BLaER1 (cell line): Measurements from ENCODE around the gene LUC7L3.

ENCODE experiments used
- H3K27ac ChIP-seq: shearing (Covaris generic); formaldehyde crosslinking; 2 replicates; pipeline ENCODE4 v1.8.1; 2022
- H3K27me3 ChIP-seq: shearing (Covaris generic); formaldehyde crosslinking; 2 replicates; pipeline ENCODE4 v1.8.1; 2022
- H3K36me3 ChIP-seq: shearing (Covaris generic); formaldehyde crosslinking; 2 replicates; pipeline ENCODE4 v1.8.1; 2022
- H3K4me1 ChIP-seq: shearing (Covaris generic); formaldehyde crosslinking; 2 replicates; pipeline ENCODE4 v1.8.1; 2022
- H3K4me2 ChIP-seq: shearing (Covaris generic); formaldehyde crosslinking; 2 replicates; pipeline ENCODE4 v1.8.1; 2022
- H3K4me3 ChIP-seq: shearing (Covaris generic); formaldehyde crosslinking; 2 replicates; pipeline ENCODE4 v1.8.1; 2022
- H3K9ac ChIP-seq: shearing (Covaris generic); formaldehyde crosslinking; 2 replicates; pipeline ENCODE4 v1.8.1; 2022
- H3K9me3 ChIP-seq: shearing (Covaris generic); formaldehyde crosslinking; 2 replicates; pipeline ENCODE4 v1.8.1; 2022
- H4K20me1 ChIP-seq: shearing (Covaris generic); formaldehyde crosslinking; 2 replicates; pipeline ENCODE4 v1.8.1; 2022
- Cebpa-rat ChIP-seq: shearing (Covaris generic); IDR thresholded peaks from 2 replicates; pipeline ENCODE4 v1.8.1; 2022

LUC7L3 gene

GRCh38 chr17:50681263-50682200, 37.9 kb upstream of the LUC7L3 start:
- no peak overlapping the region for H3K4me2 ChIP-seq
- H3K9ac ChIP-seq, result no peak overlapping the region
- H3K27ac ChIP-seq, result no peak overlapping the region

DNA sequence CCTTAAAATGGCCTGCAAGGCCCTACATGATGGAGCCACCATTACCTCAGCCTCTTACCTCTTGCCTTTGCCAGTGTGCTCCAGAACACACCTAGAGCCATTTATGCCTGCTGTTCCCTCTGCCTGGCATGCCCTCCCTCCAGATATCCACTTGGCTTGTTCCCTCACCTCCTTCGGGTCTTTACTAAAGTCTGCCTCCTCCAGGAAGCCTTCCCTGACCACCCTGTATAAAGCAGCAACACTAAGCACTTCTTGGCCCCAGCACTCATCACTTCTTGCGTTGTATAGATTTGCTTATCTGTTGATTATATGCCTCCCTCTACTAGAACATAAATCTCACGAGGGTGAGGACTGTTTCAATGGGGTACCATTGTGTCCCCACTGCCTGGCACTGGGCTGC, 37.0 kb upstream of the LUC7L3 start:
- H3K4me3 ChIP-seq, result no peak overlapping the region
- no peak overlapping the region for H3K27ac ChIP-seq
- TF ChIP-seq Cebpa-rat, result no peak

More at GRCh38 chr17:50681263-50682200, 37.9 kb upstream of the LUC7L3 start:
- Histone ChIP-seq H3K27me3 (no peaks in the 10 kb centered on the region), H4K20me1 (no peaks in the 10 kb centered on the region), H3K9me3 (no peaks in the 10 kb centered on the region), H3K4me1 (no peaks in the 10 kb centered on the region), H3K36me3 (no peaks in the 10 kb centered on the region), H3K4me3 (no peak overlapping the region)
- no peak for TF ChIP-seq Cebpa-rat

GRCh38 chr17:50682938-50683337, 36.5 kb upstream of the LUC7L3 start:
- Histone ChIP-seq H3K4me1 (no peaks in the 10 kb centered on the region), H4K20me1 (no peaks in the 10 kb centered on the region), H3K36me3 (no peaks in the 10 kb centered on the region), H3K9me3 (no peaks in the 10 kb centered on the region), H3K4me2 (no peak overlapping the region), H3K4me3 (no peak overlapping the region), H3K27ac (no peak overlapping the region), H3K27me3 (no peaks in the 10 kb centered on the region), H3K9ac (no peak overlapping the region)
- no peak for TF ChIP-seq Cebpa-rat

More for the DNA sequence above, 37.0 kb upstream of the LUC7L3 start:
- Histone ChIP-seq H3K4me2 (no peak overlapping the region), H3K9ac (no peak overlapping the region), H3K36me3 (no peaks in the 10 kb centered on the region), H3K9me3 (no peaks in the 10 kb centered on the region), H3K27me3 (no peaks in the 10 kb centered on the region), H3K4me1 (no peaks in the 10 kb centered on the region), H4K20me1 (no peaks in the 10 kb centered on the region)

- Histone ChIP-seq H3K9me3 (no peaks in the 10 kb centered on the region), H3K27me3 (no peaks in the 10 kb centered on the region), H3K9ac (no peak overlapping the region), H3K4me3 (no peak overlapping the region), H3K27ac (no peak overlapping the region), H3K4me2 (no peak overlapping the region), H3K4me1 (peaks cover 6% of the 10 kb centered on the region), H4K20me1 (no peaks in the 10 kb centered on the region), H3K36me3 (no peaks in the 10 kb centered on the region)
- no peak for TF ChIP-seq Cebpa-rat
These were observed 35.7 kb upstream of the LUC7L3 start for GRCh38 chr17:50683434-50684287.

- H3K4me1 ChIP-seq, result peaks cover 12% of the 10 kb centered on the region
- H3K9ac ChIP-seq, result no peak overlapping the region
- H3K27ac ChIP-seq, result no peak overlapping the region
- no peaks in the 10 kb centered on the region for H3K36me3 ChIP-seq
- no peaks in the 10 kb centered on the region for H3K9me3 ChIP-seq
- no peaks in the 10 kb centered on the region for H3K27me3 ChIP-seq
- TF ChIP-seq Cebpa-rat, result no peak
- H3K4me3 ChIP-seq, result no peak overlapping the region
- H3K4me2 ChIP-seq, result no peak overlapping the region
- H4K20me1 ChIP-seq, result no peaks in the 10 kb centered on the region
These were observed 35.2 kb upstream of the LUC7L3 start for GRCh38 chr17:50684288-50684611.

DNA sequence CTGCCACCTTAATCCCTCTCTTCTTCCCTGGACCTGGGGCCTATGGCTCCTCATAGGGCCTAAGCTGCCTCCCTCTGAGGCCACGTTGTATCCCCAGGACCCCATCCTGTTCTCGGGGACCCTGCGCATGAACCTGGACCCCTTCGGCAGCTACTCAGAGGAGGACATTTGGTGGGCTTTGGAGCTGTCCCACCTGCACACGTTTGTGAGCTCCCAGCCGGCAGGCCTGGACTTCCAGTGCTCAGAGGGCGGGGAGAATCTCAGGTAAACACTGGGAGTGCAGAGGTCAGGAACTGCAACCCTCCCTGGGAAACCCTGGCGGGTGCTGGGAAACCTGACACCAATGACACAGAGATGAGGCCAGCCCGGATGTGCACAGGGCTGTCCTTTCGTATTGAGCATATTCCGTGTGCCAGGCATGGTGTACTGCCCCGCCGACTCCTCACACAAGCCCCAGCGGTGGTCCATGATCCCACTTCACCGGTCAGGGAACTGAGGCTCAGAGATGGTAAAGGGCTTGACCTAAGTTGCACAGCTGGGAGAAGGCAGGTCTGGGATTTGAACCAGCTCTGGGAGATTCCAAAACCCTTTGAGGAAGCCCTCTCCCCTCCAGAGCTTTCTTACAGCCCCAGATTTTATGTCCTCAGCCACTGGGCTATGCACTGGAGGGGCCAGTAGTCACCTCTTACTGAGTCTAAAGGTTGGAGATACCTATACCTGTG, 34.6 kb upstream of the LUC7L3 start:
- Histone ChIP-seq H3K4me1 (peaks cover 16% of the 10 kb centered on the region), H3K36me3 (no peaks in the 10 kb centered on the region), H3K4me2 (no peak overlapping the region), H3K9me3 (no peaks in the 10 kb centered on the region), H3K9ac (no peak overlapping the region), H3K27ac (no peak overlapping the region), H4K20me1 (no peaks in the 10 kb centered on the region), H3K4me3 (no peak overlapping the region), H3K27me3 (no peaks in the 10 kb centered on the region)
- no peak for TF ChIP-seq Cebpa-rat

DNA sequence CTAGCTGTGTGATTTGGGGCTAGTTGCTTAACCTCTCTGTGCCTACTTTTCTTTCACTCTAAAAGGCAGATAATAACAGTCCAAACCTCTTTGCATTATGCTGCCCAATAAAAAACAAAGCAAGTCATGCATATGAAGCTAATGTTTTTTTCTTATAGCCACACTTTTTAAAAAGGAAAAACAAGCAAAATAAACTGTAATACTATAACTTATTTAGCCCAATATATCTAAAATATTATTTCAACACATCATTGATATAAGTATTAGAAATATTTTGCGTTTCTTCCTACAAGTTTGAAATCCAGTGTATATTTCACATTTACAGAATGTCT, 34.1 kb upstream of the LUC7L3 start:
- Histone ChIP-seq H3K9ac (no peak overlapping the region), H3K27me3 (no peaks in the 10 kb centered on the region), H3K27ac (no peak overlapping the region), H4K20me1 (no peaks in the 10 kb centered on the region), H3K9me3 (no peaks in the 10 kb centered on the region), H3K36me3 (no peaks in the 10 kb centered on the region), H3K4me3 (no peak overlapping the region), H3K4me2 (no peak overlapping the region), H3K4me1 (peaks cover 16% of the 10 kb centered on the region)
- no peak for TF ChIP-seq Cebpa-rat

GRCh38 chr17:50685691-50686493, 33.5 kb upstream of the LUC7L3 start:
- Histone ChIP-seq H3K27me3 (no peaks in the 10 kb centered on the region), H3K4me3 (no peak overlapping the region), H3K9me3 (no peaks in the 10 kb centered on the region), H4K20me1 (no peaks in the 10 kb centered on the region), H3K9ac (no peak overlapping the region), H3K4me1 (peaks cover 16% of the 10 kb centered on the region), H3K27ac (no peak overlapping the region), H3K4me2 (no peak overlapping the region), H3K36me3 (no peaks in the 10 kb centered on the region)
- no peak for TF ChIP-seq Cebpa-rat
